Measurements from ENCODE around the gene PHEX. TPM values are rescaled to one million over a fixed set of nuclear protein-coding genes. Genes with fewer than 3 reads are reported as not detected.
"Not testable (repeated sequence)": the region's sequence is repeated elsewhere in the genome, so short reads cannot be mapped to it uniquely, and the experiment has no call there.

The PHEX gene
- total RNA-seq, 2 donors from 2014 or later, result 0.24 to 0.37 TPM

- peaks cover 3% of the 10 kb centered on the region for H3K9me3 ChIP-seq (ENCODE audit: control insufficient read depth, low read length)
- H3K27ac ChIP-seq (ENCODE audit: low read depth, low read length), result no peak overlapping the region
- WGBS, 2 experiments (ENCODE audit: insufficient coverage in 1 of 2, insufficient read length in 1 of 2), result 47 to 68% methylated on average over 3 of the region's 3 CpGs
- no peak overlapping the region for H3K9ac ChIP-seq (ENCODE audit: extremely low read depth, low read length, poor library complexity, severe bottlenecking)
- Mint-ChIP-seq H3K27me3 (ENCODE audit: insufficient read depth) (no peaks in the 10 kb centered on the region), H3K4me3 (no peak overlapping the region), H3K36me3 (ENCODE audit: low read depth) (no peaks in the 10 kb centered on the region), H3K9me3 (peaks cover 16% of the 10 kb centered on the region), H3K4me1 (no peaks in the 10 kb centered on the region), H3K27ac (no peak overlapping the region)
- H3K27me3 ChIP-seq (ENCODE audit: control insufficient read depth, insufficient read depth, low read length, poor library complexity, severe bottlenecking), result no peaks in the 10 kb centered on the region
- H3K4me1 ChIP-seq (ENCODE audit: control insufficient read depth, insufficient read depth, low read length), result no peaks in the 10 kb centered on the region
- TF ChIP-seq CTCF (conservative IDR thresholded peaks at IDR 0.05), result peak; percentile 78
- DNase-seq, result peak; percentile 54
- H3K4me3 ChIP-seq (ENCODE audit: low read length), result no peak overlapping the region
- H3K36me3 ChIP-seq (ENCODE audit: control insufficient read depth, insufficient read depth, low read length), result no peaks in the 10 kb centered on the region
Observed at GRCh38 chrX:22278375-22278774, 246.2 kb downstream of the PHEX start.

GRCh38 chrX:22289209-22289608 lies 257.1 kb downstream of the PHEX start:
- not testable (repeated sequence) for H3K27ac ChIP-seq (ENCODE audit: low read depth, low read length); H3K4me3 ChIP-seq (ENCODE audit: low read length); H3K27ac Mint-ChIP-seq; H3K9ac ChIP-seq (ENCODE audit: extremely low read depth, low read length, poor library complexity, severe bottlenecking); H3K36me3 Mint-ChIP-seq (ENCODE audit: low read depth); DNase-seq; H3K9me3 ChIP-seq (ENCODE audit: control insufficient read depth, low read length); H3K27me3 ChIP-seq (ENCODE audit: control insufficient read depth, insufficient read depth, low read length, poor library complexity, severe bottlenecking); H3K4me1 ChIP-seq (ENCODE audit: control insufficient read depth, insufficient read depth, low read length); H3K27me3 Mint-ChIP-seq (ENCODE audit: insufficient read depth); H3K36me3 ChIP-seq (ENCODE audit: control insufficient read depth, insufficient read depth, low read length); H3K4me3 Mint-ChIP-seq
- H3K4me1 Mint-ChIP-seq, result peaks cover 30% of the 10 kb centered on the region
- 91% methylated on average over 3 of the region's 3 CpGs; no CpG with 5 or more reads in 1 of the 2 experiments for WGBS, 2 experiments (ENCODE audit: insufficient coverage in 1 of 2, insufficient read length in 1 of 2)
- H3K9me3 Mint-ChIP-seq, result peaks cover 22% of the 10 kb centered on the region

GRCh38 chrX:22296871-22297270 lies 264.7 kb downstream of the PHEX start:
- peaks cover 7% of the 10 kb centered on the region for H3K4me1 Mint-ChIP-seq
- H3K9me3 Mint-ChIP-seq, result no peaks in the 10 kb centered on the region
- no peaks in the 10 kb centered on the region for H3K36me3 ChIP-seq (ENCODE audit: control insufficient read depth, insufficient read depth, low read length)
- H3K27ac Mint-ChIP-seq, result no peak overlapping the region
- no peak overlapping the region for H3K4me3 ChIP-seq (ENCODE audit: low read length)
- no peak for TF ChIP-seq CTCF (conservative IDR thresholded peaks at IDR 0.05)
- peaks cover 2% of the 10 kb centered on the region for H3K27me3 Mint-ChIP-seq (ENCODE audit: insufficient read depth)
- no peaks in the 10 kb centered on the region for H3K36me3 Mint-ChIP-seq (ENCODE audit: low read depth)
- H3K9me3 ChIP-seq (ENCODE audit: control insufficient read depth, low read length), result no peaks in the 10 kb centered on the region
- DNase-seq, result no peak
- WGBS, 2 experiments (ENCODE audit: insufficient coverage in 1 of 2, insufficient read length in 1 of 2), result 100% methylated on average over 1 of the region's 2 CpGs; no CpG with 5 or more reads in 1 of the 2 experiments
- H3K4me3 Mint-ChIP-seq, result no peak overlapping the region
- H3K9ac ChIP-seq (ENCODE audit: extremely low read depth, low read length, poor library complexity, severe bottlenecking), result no peak overlapping the region
- H3K4me1 ChIP-seq (ENCODE audit: control insufficient read depth, insufficient read depth, low read length), result no peaks in the 10 kb centered on the region
- no peak overlapping the region for H3K27ac ChIP-seq (ENCODE audit: low read depth, low read length)
- H3K27me3 ChIP-seq (ENCODE audit: control insufficient read depth, insufficient read depth, low read length, poor library complexity, severe bottlenecking), result no peaks in the 10 kb centered on the region

GRCh38 chrX:22300130-22300529 lies 268.0 kb downstream of the PHEX start:
- Histone ChIP-seq H3K4me1 (ENCODE audit: control insufficient read depth, insufficient read depth, low read length) (no peaks in the 10 kb centered on the region), H3K9me3 (ENCODE audit: control insufficient read depth, low read length) (no peaks in the 10 kb centered on the region), H3K4me3 (ENCODE audit: low read length) (no peak overlapping the region), H3K27me3 (ENCODE audit: control insufficient read depth, insufficient read depth, low read length, poor library complexity, severe bottlenecking) (no peaks in the 10 kb centered on the region), H3K27ac (ENCODE audit: low read depth, low read length) (no peak overlapping the region), H3K36me3 (ENCODE audit: control insufficient read depth, insufficient read depth, low read length) (no peaks in the 10 kb centered on the region), H3K9ac (ENCODE audit: extremely low read depth, low read length, poor library complexity, severe bottlenecking) (no peak overlapping the region)
- Mint-ChIP-seq H3K27me3 (ENCODE audit: insufficient read depth) (no peaks in the 10 kb centered on the region), H3K36me3 (ENCODE audit: low read depth) (no peaks in the 10 kb centered on the region), H3K9me3 (no peaks in the 10 kb centered on the region), H3K4me1 (peaks cover 3% of the 10 kb centered on the region), H3K4me3 (no peak overlapping the region), H3K27ac (no peak overlapping the region)
- WGBS, 2 experiments (ENCODE audit: insufficient coverage in 1 of 2, insufficient read length in 1 of 2), result 41 to 44% methylated on average over 2 of the region's 2 CpGs
- no peak for DNase-seq
- no peak for TF ChIP-seq CTCF (conservative IDR thresholded peaks at IDR 0.05)

All from endodermal cell (in vitro differentiated cells).